IMR-90 (cell line): ENCODE measurements around the gene RPL10A. TPM values are rescaled to one million over a fixed set of nuclear protein-coding genes. Genes with fewer than 3 reads are reported as not detected.

Source experiments
- ATAC-seq: fragments of 200-7000 bp; cut with Tn5 transposase; 2 replicates; pipeline ENCODE4 v1.9.1; 2020; ENCODE audit warnings: low read depth, mild to moderate bottlenecking, moderate library complexity
- BruUV-seq: library from RNA; stranded (reverse); fragments of 400-500 nt; replicated peaks from 2 replicates; lab custom pipeline; 2021; lab: Mats Ljungman, UMichigan
- CTCF ChIA-PET: fragments of 300-600 bp; formaldehyde crosslinking; extraction: SDS; loops from one replicate; lab custom pipeline; 2021; ENCODE audit warnings: antibody characterized with exemption; lab: Yijun Ruan, JAX
- POLR2A ChIA-PET: fragments of 300-600 bp; sonication (Branson Sonifier 250); formaldehyde crosslinking; loops from one replicate; lab custom pipeline; 2022; ENCODE audit warnings: antibody characterized with exemption; ENCODE audit not compliant: unreplicated experiment; lab: Charles Lee
- DNase-seq: peaks from one replicate; pipeline ENCODE4 v3.0.0; 2013
- H2AFZ ChIP-seq: replicated peaks from 2 replicates; pipeline ENCODE3; 2013; ENCODE audit warnings: low read length, mild to moderate bottlenecking; ENCODE audit not compliant: poor library complexity
- H2AK5ac ChIP-seq: 2 replicates; pipeline ENCODE4 v1.6.1; 2013; ENCODE audit warnings: low read depth, low read length, inconsistent platforms
- H2AK9ac ChIP-seq: replicated peaks from 2 replicates; pipeline ENCODE3; 2013; ENCODE audit warnings: mild to moderate bottlenecking, low read depth, low read length, moderate library complexity; ENCODE audit not compliant: poor library complexity
- H2BK120ac ChIP-seq: 2 replicates; pipeline ENCODE4 v1.6.1; 2013; ENCODE audit warnings: low read depth, low read length, inconsistent platforms
- H2BK15ac ChIP-seq: 3 replicates; pipeline ENCODE4 v1.6.1; 2013; ENCODE audit warnings: low read depth, low read length, inconsistent platforms
- H2BK20ac ChIP-seq: 2 replicates; pipeline ENCODE4 v1.6.1; 2013; ENCODE audit warnings: low read depth, mild to moderate bottlenecking, inconsistent platforms, low read length, moderate library complexity
- H2BK5ac ChIP-seq: 2 replicates; pipeline ENCODE4 v1.6.1; 2013; ENCODE audit warnings: mild to moderate bottlenecking, low read depth, low read length, inconsistent platforms; ENCODE audit not compliant: poor library complexity, severe bottlenecking
- H3K14ac ChIP-seq: replicated peaks from 2 replicates; pipeline ENCODE4 v1.6.1; 2013; ENCODE audit warnings: low read depth, low read length, inconsistent platforms
- H3K18ac ChIP-seq: 2 replicates; pipeline ENCODE4 v1.6.1; 2013; ENCODE audit warnings: low read depth, low read length, control low read depth
- H3K23ac ChIP-seq: 2 replicates; pipeline ENCODE4 v1.6.1; 2013; ENCODE audit warnings: low read depth, low read length, inconsistent platforms
- H3K27ac ChIP-seq: 2 replicates; pipeline ENCODE4 v1.5.1; 2013; ENCODE audit warnings: mild to moderate bottlenecking, control low read depth, low read length; ENCODE audit not compliant: insufficient read depth
- H3K27me3 ChIP-seq: 2 replicates; pipeline ENCODE4 v1.6.1; 2013; ENCODE audit warnings: low read length; ENCODE audit not compliant: control insufficient read depth, insufficient read depth
- H3K36me3 ChIP-seq: 2 replicates; pipeline ENCODE4 v1.6.1; 2013; ENCODE audit warnings: low read length, mixed read lengths; ENCODE audit not compliant: control insufficient read depth, insufficient read depth
- H3K4ac ChIP-seq: 2 replicates; pipeline ENCODE4 v1.6.1; 2013; ENCODE audit warnings: low read depth, low read length, inconsistent platforms
- H3K4me1 ChIP-seq: 2 replicates; pipeline ENCODE4 v1.6.1; 2013; ENCODE audit warnings: low read length, mixed read lengths; ENCODE audit not compliant: control insufficient read depth, insufficient read depth
- H3K4me2 ChIP-seq: 2 replicates; pipeline ENCODE4 v1.6.1; 2013; ENCODE audit warnings: low read depth, mild to moderate bottlenecking, control low read depth, low read length, moderate library complexity
- H3K4me3 ChIP-seq: 2 replicates; pipeline ENCODE4 v1.5.1; 2013; ENCODE audit warnings: low read depth, mild to moderate bottlenecking, control low read depth, low read length, moderate library complexity; ENCODE audit not compliant: insufficient read depth
- H3K56ac ChIP-seq: 2 replicates; pipeline ENCODE4 v1.6.1; 2013; ENCODE audit warnings: low read length, inconsistent platforms; ENCODE audit not compliant: insufficient read depth; ENCODE audit errors: extremely low read depth
- H3K79me1 ChIP-seq, 2 experiments: 2 replicates each; pipeline ENCODE4 v1.6.1; 2013; ENCODE audit warnings: low read length in 2 of 2, inconsistent platforms in 1 of 2, low read depth in 1 of 2
- H3K9ac ChIP-seq: 2 replicates; pipeline ENCODE4 v1.6.1; 2013; ENCODE audit warnings: low read depth, low read length, control low read depth
- H3K9me1 ChIP-seq: 2 replicates; pipeline ENCODE4 v1.6.1; 2013; ENCODE audit warnings: low read length, inconsistent platforms; ENCODE audit not compliant: insufficient read depth
- H3K9me3 ChIP-seq: 2 replicates; pipeline ENCODE4 v1.6.1; 2013; ENCODE audit warnings: low read length; ENCODE audit not compliant: control insufficient read depth, insufficient read depth
- H4K20me1 ChIP-seq: 2 replicates; pipeline ENCODE4 v1.6.1; 2013; ENCODE audit warnings: low read length, inconsistent platforms; ENCODE audit not compliant: insufficient read depth
- H4K5ac ChIP-seq: 2 replicates; pipeline ENCODE4 v1.6.1; 2013; ENCODE audit warnings: mild to moderate bottlenecking, low read depth, low read length, control low read depth
- H4K8ac ChIP-seq, 2 experiments: 2 replicates each; pipeline ENCODE4 v1.6.1; 2013; ENCODE audit warnings: low read depth in 2 of 2, low read length in 2 of 2, control low read depth in 1 of 2, inconsistent platforms in 1 of 2
- H4K91ac ChIP-seq: 2 replicates; pipeline ENCODE4 v1.6.1; 2013; ENCODE audit warnings: low read depth, low read length, inconsistent platforms; ENCODE audit not compliant: insufficient read depth
- BHLHE40 ChIP-seq: fragments of 150-350 bp; IDR thresholded peaks from 2 replicates; pipeline ENCODE4 v1.6.1; 2016; ENCODE audit warnings: mild to moderate bottlenecking, low read depth, low read length
- CEBPB ChIP-seq: IDR thresholded peaks from 2 replicates; pipeline ENCODE4 v1.6.1; 2012; ENCODE audit warnings: low read depth, low read length, improper control_type of control experiment
- CHD1 ChIP-seq: IDR thresholded peaks from 2 replicates; pipeline ENCODE4 v1.6.1; 2012; ENCODE audit warnings: low read depth, low read length, improper control_type of control experiment
- MAFK ChIP-seq: IDR thresholded peaks from 2 replicates; pipeline ENCODE4 v1.6.1; 2012; ENCODE audit warnings: low read depth, low read length, improper control_type of control experiment
- MAZ ChIP-seq: IDR thresholded peaks from 2 replicates; pipeline ENCODE4 v1.6.1; 2012; ENCODE audit warnings: low read depth, mild to moderate bottlenecking, low read length, improper control_type of control experiment, moderate library complexity, borderline replicate concordance
- MXI1 ChIP-seq: IDR thresholded peaks from 2 replicates; pipeline ENCODE4 v1.6.1; 2012; ENCODE audit warnings: low read depth, mild to moderate bottlenecking, low read length, moderate library complexity, borderline replicate concordance
- NFE2L2 ChIP-seq: fragments of 150-350 bp; IDR thresholded peaks from 2 replicates; pipeline ENCODE4 v1.6.1; 2016; ENCODE audit warnings: low read depth, mild to moderate bottlenecking, low read length
- POLR2A ChIP-seq: IDR thresholded peaks from 2 replicates; pipeline ENCODE4 v1.6.1; 2012; ENCODE audit warnings: mild to moderate bottlenecking, low read depth, low read length
- RCOR1 ChIP-seq: IDR thresholded peaks from 2 replicates; pipeline ENCODE4 v1.6.1; 2012; ENCODE audit warnings: mild to moderate bottlenecking, low read length, improper control_type of control experiment; ENCODE audit not compliant: insufficient replicate concordance
- RFX5 ChIP-seq: IDR thresholded peaks from 2 replicates; pipeline ENCODE4 v1.8.0; 2012; ENCODE audit warnings: low read depth, mild to moderate bottlenecking, low read length, moderate library complexity
- SMC3 ChIP-seq: fragments of 150-350 bp; IDR thresholded peaks from 2 replicates; pipeline ENCODE4 v1.6.1; 2016; ENCODE audit warnings: low read depth, mild to moderate bottlenecking, antibody characterized with exemption, low read length, moderate library complexity
- WGBS, 2 experiments: methylation state at CpG; one replicate each; pipeline versions ENCODE4 v1.1.5 to v1.1.7; 2013; ENCODE audit warnings: missing lambda C conversion rate in 2 of 2; ENCODE audit not compliant: insufficient read length in 1 of 2; ENCODE audit errors: extremely low coverage in 2 of 2; 5-methylcytosine and 5-hydroxymethylcytosine counted together
- dilution Hi-C: fragments of 300-500 bp; cut with HindIII; formaldehyde crosslinking; loops from one replicate; pipeline ENCODE4 v1.14.3; 2018; ENCODE audit warnings: low sequenced_read_pairs; ENCODE audit not compliant: unreplicated experiment
- in situ Hi-C: fragments of 300-500 bp; cut with MboI; formaldehyde crosslinking; loops from 3 replicates; pipeline ENCODE4 v1.14.3; 2019; ENCODE audit warnings: low sequenced_read_pairs, inconsistent platforms, mixed read lengths
- intact Hi-C: fragments of 100-400 bp; cut with micrococcal nuclease; formaldehyde crosslinking; loops from 2 replicates; pipeline ENCODE4 v1.10.0; 2022
- polyA plus RNA-seq, 3 experiments: library from polyadenylated mRNA; depleted of rRNA; stranded (reverse); fragments of >200 nt; gene quantifications; 2 replicates each; pipeline ENCODE4 v1.2.3, GENCODE V29; 2012; ENCODE audit warnings: low replicate concordance in 1 of 3
- total RNA-seq: library from RNA; depleted of rRNA; stranded (reverse); fragments of >200 nt; gene quantifications from 2 replicates; pipeline ENCODE4 v1.2.3, GENCODE V29; 2012
- TF ChIP-seq, protein P1 (sequence below): conservative IDR thresholded peaks from 2 replicates; pipeline ENCODE4 v1.5.1; 2012; ENCODE audit warnings: mild to moderate bottlenecking, low read depth, low read length, improper control_type of control experiment

RPL10A gene
- total and polyA plus RNA-seq, 2 of the 4 experiments (the other 2 are of a cell fraction), result 2,310 to 3,153 TPM

GRCh38 chr6:35480176-35480575 is 12.0 kb downstream of the RPL10A start:
- H3K4me1 ChIP-seq, result peaks cover 7% of the 10 kb centered on the region
- 100% methylated on average over 5 of the region's 12 CpGs; no CpG with 5 or more reads in 1 of the 2 experiments for WGBS, 2 experiments
- H4K8ac ChIP-seq, result no peak overlapping the region
- H2BK120ac ChIP-seq, result no peak overlapping the region
- no peak overlapping the region for H3K4ac ChIP-seq
- no peak overlapping the region for H2AFZ ChIP-seq
- ChIA-PET POLR2A (no interaction called here), CTCF (interaction anchor here (1.0 kb wide), 1 partner anchor 13 kb away, joined by 4 read pairs; no protein-coding TSS in a partner anchor)
- no peak overlapping the region for H2BK15ac ChIP-seq
- no peak overlapping the region for H2AK5ac ChIP-seq
- no TSS peak for BruUV-seq
- no peak overlapping the region for H3K23ac ChIP-seq
- H3K14ac ChIP-seq, result no peak overlapping the region
- H4K20me1 ChIP-seq, result peaks cover 18% of the 10 kb centered on the region
- H3K4me2 ChIP-seq, result no peak overlapping the region
- H2BK20ac ChIP-seq, result no peak overlapping the region
- H3K27me3 ChIP-seq, result no peaks in the 10 kb centered on the region
- dilution Hi-C loops (no loop called here), in situ Hi-C loops (no loop called here), intact Hi-C loops (no loop called here)
- H2AK9ac ChIP-seq, result no peak overlapping the region
- H3K79me1 ChIP-seq, result peaks cover 29 to 57% of the 10 kb centered on the region in 2 experiments
- no peak overlapping the region for H3K9ac ChIP-seq
- TF ChIP-seq, protein P1, sequence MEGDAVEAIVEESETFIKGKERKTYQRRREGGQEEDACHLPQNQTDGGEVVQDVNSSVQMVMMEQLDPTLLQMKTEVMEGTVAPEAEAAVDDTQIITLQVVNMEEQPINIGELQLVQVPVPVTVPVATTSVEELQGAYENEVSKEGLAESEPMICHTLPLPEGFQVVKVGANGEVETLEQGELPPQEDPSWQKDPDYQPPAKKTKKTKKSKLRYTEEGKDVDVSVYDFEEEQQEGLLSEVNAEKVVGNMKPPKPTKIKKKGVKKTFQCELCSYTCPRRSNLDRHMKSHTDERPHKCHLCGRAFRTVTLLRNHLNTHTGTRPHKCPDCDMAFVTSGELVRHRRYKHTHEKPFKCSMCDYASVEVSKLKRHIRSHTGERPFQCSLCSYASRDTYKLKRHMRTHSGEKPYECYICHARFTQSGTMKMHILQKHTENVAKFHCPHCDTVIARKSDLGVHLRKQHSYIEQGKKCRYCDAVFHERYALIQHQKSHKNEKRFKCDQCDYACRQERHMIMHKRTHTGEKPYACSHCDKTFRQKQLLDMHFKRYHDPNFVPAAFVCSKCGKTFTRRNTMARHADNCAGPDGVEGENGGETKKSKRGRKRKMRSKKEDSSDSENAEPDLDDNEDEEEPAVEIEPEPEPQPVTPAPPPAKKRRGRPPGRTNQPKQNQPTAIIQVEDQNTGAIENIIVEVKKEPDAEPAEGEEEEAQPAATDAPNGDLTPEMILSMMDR, result no peak
- TF ChIP-seq MAZ (no peak), NFE2L2 (no peak), RCOR1 (no peak), CEBPB (no peak), MAFK (no peak), BHLHE40 (no peak), RFX5 (no peak), MXI1 (no peak), CHD1 (no peak), SMC3 (no peak), POLR2A (no peak)
- H4K5ac ChIP-seq, result no peak overlapping the region
- H3K56ac ChIP-seq, result no peak overlapping the region
- H4K91ac ChIP-seq, result no peak overlapping the region
- no peak overlapping the region for H3K27ac ChIP-seq
- H3K4me3 ChIP-seq, result no peak overlapping the region
- no peaks in the 10 kb centered on the region for H3K9me3 ChIP-seq
- no peak for ATAC-seq
- no peak for DNase-seq
- H3K18ac ChIP-seq, result no peak overlapping the region
- H3K36me3 ChIP-seq, result peaks cover 64% of the 10 kb centered on the region
- no peak overlapping the region for H2BK5ac ChIP-seq
- H3K9me1 ChIP-seq, result peaks cover 24% of the 10 kb centered on the region
